Measurements from ENCODE around the gene KCNMA1. TPM values are rescaled to one million over a fixed set of nuclear protein-coding genes. Genes with fewer than 3 reads are reported as not detected.

Gene KCNMA1
- total RNA-seq, 1 donor from 2014 or later = 0.39 TPM

DNA sequence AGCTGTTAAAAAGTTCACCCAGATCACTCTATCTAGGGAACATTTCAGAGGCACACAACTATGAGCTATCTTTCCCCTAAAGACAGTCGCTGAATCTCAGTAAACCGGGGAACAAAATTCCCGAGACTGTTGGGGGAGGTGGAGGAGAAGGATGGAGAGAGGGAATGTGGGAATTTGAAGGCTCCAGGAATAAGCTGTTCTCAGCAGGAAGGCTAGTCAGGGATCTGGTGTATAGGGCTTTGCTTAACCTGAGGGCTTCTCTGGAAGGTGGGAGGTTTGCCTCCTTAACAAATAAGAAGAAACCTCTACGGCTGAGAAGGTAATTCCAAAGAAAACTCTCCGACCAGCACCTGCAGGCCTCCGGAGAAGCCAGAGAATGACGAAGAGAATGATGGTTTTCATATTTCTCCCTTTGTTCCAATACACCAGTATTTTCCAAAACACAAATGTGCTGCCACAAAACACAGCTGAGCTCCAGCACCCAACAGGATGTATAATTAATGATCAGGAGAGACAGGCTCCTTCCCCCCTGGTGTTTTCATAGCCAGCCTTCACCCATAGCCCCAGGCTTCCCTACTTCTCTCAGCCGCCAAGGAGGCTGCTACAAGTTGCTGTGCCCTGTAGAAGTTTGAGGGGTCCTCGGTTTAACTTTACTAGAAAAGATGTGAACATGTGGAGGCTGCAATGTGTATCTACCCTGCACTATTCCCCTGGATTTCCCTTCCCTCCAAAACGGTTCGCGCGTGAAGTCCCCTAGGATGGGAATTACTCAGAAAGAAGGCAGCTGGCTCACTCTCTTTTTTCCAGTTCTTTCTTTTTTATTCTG is 2.0 kb downstream of the KCNMA1 start:
- intact Hi-C loops (cut with micrococcal nuclease) = no loop called here

DNA sequence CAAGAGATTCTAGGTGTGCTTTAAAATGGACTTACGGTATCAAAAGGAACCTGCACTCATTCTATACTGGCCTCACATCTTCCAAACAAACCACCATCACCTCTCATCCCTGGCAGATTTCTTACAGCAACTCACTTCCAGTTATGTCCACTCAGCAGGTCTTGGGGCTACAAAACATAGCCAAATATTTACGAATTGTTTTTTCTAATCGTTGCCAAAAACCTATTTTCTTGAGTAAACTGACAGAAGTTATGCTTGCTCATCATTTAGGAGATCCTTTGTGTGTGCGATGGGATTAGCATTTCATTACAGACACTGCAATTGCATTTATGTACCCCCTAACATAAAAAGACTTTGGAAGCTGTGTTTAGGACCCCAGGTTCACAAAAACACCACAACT is 2.7 kb downstream of the KCNMA1 start:
- intact Hi-C loops (cut with micrococcal nuclease) = no loop called here

DNA sequence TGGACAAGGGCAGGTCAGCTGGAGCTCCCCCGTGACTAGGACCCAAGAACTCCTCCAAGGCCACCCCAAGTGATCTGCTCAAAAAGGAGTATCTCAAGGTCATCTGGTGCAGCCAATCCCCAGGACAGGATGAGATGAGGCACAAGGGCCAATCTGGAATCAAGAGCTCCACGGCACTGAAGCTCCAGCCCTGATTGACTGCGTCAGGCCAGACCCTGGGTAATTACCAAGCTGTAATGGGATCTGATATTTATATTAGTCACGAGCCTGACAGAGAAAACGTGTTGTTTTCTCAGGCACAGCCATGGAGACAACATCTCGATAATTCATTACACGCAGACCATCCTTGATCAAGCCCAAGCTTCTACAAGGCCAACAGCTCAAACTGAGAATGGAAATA is 4.2 kb downstream of the KCNMA1 start:
- intact Hi-C loops (cut with micrococcal nuclease) = no loop called here

DNA sequence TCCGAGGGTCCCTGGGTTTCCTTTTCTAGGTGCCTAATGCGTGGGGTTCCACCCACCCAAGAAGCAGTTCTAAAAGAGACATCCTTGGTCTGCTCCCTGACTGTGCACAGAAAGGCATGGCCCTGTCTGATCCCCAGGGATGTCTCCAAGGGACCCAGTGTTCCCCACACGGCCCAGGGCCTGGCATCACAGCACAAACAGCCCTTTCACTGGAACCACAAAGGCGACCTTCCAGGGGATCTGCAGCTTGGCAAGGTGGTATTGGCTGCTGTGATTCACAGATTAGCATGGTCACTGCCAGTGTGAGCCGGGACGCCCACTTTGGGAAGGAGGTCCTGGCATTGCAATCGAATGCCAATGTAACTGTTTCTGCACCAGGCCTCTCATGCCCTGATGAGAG is 6.4 kb downstream of the KCNMA1 start:
- intact Hi-C loops (cut with micrococcal nuclease) = no loop called here

DNA sequence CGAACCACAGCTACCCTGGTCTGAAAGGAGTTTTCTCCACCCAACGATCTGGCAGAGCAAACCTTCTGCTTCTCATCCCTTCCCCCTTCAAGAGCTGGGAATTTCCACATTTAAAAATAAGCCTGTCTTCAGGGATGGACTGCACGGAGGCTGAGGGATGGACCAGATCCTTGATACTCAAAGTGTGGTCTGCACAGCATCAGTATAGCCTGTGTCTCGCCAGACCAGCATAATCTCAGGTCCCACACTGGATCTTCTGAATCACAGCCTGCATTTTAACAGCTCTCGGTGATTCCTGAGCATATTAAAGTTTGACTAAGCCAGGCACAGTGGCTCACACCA is 7.1 kb downstream of the KCNMA1 start:
- intact Hi-C loops (cut with micrococcal nuclease) = no loop called here

DNA sequence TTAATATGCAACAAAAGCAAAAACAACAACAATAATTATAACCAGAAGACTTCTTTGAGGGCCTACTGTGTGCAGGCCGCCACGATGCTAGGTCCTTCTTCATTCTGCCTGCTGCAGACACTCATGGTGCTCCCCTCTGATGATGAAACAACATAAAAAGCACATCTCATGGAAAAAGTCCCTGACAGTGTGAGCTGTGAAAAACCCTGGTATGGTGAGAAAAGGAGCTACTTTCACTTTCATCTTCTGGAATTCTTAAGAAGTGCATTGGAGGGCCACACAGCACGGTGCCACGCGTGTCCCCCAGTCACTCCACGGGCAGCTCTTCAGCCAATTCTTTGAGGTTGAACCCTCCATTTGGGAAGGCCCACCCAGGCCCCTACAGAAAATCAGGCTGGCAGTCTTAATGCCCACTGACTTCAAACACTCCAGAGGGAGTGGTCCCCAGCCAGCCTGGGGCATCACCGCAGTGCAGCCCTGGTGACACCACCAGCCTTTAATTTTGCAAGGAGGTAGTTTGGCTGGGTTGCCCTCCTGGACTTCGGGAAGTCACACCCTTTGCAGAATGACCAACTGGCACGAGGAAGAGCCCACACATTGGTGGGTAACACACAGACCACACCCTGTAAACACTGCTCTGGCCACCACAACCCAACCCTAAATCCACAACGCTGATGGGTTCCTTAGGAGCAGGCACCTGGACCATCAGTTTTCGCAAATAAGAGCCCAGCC is 7.7 kb downstream of the KCNMA1 start:
- intact Hi-C loops (cut with micrococcal nuclease) = no loop called here

DNA sequence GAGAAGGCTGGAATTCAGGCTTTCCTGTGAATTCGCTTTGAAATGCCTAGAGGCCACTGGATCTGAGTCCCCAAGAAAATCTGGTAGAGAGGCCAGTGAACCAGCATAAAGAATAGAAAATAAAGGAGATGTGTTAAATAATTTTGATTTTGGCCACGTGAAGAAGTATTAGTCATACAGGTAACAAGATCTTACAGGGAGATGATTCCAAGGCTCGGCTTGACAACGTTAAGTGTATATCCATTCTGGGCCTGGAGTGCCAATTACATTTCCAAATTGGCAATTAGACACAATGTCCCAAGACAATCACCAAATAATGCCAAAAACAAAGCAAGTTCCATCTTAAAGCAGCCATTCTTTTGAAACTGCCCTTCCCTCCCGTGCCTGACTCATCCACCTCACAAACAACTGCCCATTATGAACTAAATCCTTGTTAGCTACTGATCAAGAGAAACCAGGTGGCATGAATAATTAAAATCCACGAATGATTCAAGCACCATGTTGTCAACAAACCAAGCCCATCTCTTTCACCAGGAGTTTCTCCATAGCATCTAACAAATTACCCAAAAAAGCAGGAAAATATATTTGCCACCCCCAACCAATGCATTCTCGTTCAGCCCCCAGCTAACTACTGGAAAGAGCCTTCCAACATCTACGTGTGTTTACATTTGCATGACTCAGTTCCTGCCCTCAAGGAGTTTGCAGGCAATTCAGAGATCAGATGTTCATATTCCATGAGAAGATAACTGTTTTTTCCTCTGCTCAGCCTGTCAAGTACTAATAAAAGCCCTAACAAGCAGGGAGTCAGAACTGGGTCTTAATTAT is 8.5 kb downstream of the KCNMA1 start:
- intact Hi-C loops (cut with micrococcal nuclease) = no loop called here

DNA sequence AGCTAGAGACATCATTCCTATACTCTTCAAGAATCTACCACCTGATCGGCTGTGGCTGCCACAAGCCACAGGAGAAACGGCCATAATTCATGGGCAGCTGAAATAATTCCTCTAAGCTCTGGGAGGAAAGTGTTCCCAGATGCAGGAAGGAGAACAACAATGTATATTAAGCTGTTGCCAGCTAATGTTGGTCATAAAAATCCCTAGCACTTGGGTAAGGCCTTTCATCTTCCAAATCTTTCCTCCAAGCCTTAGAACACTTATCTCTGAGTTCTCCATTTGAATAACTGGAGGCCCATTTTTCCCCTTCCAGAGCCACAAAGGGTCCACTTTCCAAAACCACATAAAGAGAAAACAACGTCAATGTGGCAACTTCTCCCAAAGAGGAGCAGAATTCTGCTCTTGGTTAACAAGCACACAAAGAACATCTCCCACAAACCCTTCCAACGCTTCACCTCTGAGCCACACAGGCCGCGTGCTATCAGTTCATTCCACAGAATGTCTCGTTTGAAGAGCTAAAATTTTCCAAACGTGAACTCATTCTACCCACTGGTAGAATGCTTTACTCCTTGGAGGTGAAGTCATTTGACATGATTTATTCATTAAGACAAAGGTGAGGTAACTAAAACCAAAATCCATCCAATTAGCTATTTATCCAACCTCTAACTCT is 11.2 kb downstream of the KCNMA1 start:
- intact Hi-C loops (cut with micrococcal nuclease) = no loop called here

DNA sequence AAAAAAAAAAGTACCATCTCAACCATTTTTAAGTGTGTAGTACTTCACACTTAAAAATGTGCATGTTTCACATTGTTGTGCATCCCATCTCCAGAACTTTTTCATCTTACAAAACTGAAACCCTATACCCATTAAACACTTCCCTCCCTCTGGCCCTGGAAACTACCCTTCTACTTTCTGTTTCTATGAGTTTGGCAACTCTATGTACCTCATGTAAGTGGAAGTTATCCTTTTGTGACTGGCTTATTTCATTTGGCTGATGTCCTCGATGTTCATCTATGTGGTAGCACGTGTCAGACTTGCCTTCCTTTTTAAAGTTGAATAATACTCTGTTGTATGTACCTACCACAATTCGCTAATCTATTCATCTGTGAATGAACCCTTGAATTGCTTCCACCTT is 12.2 kb downstream of the KCNMA1 start:
- intact Hi-C loops (cut with micrococcal nuclease) = no loop called here

DNA sequence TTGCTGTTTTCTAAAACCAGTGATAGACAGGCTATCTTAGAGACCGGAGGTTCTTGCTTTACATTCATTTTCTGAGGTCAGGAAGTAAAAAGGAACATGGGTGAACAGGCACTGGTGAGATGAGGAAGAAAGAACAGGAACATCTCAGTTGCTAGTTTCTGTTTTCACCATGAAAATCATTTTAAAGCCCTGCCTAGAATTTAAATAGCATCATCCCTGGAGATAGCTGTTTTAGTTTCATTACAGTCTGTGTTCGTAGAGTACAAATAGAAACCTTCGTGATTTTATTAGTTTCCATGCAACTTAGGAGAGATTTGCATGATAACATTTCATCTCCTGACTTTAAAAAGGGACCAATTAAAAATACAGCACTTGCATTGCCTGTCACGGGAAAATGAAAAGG is 14.7 kb downstream of the KCNMA1 start:
- intact Hi-C loops (cut with micrococcal nuclease) = no loop called here

DNA sequence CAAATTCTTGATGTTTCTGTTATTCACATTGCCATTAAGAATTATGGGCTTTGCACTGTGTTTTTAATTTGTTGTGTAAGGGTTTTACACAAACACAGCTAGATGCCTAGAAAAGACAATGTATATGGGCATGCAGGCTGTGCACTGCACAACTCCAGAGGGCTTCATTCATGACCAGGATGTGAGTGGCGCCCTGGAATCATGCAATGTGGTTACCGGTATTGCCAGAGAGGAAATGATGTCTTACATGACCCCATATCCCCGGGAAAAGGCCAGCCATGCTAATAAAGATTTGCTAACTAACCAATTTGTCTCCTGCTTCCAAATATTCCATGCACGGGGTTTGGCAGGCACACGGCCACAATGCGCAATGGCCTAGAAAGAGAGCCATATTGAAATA is 16.9 kb downstream of the KCNMA1 start:
- intact Hi-C loops (cut with micrococcal nuclease) = no loop called here

DNA sequence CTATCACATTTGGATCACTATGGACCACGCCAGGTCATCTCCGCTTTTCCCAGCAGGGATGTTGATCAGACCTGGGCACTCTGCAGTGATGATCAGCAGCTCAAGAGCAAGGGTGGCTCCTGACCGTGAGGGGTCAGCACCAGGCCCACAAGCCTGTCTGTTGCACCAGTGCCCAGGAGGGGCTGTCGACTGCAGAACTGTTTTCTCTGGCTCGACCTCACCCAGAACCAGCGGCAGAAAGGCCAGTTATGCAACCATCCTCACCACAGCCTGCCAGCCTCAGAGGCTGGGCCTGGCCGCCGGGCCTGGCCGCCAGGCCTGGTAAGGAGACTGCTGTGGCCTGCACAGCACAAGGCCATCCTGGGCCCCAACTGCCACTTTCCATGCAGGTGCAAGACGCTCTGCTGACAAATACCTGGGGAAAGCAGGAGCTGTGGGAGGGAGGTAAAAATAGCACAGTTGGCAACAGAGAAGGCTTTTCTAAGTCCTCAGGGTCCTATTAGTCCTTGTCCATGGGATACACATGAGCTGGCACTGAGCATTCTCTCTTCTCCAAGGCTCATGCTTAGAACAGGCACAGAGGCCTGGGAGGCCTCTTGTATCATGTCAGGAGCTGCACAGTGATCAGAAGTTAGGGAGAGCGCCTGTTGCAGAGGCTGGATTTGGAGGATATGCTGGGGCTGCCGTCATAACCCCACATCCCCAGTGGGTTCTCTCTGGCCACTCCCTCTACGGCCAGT is 17.5 kb downstream of the KCNMA1 start:
- intact Hi-C loops (cut with micrococcal nuclease) = no loop called here

DNA sequence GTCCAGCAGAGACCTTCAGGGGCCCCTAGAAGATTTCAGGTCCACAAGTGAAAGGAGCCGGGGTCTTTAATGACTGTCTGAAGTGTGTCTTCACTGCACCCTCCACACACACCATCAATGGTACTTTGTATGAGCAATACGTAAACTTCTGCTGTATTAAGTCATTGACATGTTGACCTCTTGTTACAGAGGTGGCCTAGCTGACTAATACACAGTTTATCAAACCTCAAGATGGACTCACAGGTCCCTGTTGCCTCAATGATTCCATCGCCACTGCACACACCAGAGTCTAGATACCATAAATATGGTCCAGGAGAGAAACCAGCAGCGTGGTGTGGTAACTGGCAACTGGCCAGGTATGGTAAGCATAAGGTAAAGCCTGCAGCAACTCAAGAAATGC is 19.5 kb downstream of the KCNMA1 start:
- intact Hi-C loops (cut with micrococcal nuclease) = no loop called here

DNA sequence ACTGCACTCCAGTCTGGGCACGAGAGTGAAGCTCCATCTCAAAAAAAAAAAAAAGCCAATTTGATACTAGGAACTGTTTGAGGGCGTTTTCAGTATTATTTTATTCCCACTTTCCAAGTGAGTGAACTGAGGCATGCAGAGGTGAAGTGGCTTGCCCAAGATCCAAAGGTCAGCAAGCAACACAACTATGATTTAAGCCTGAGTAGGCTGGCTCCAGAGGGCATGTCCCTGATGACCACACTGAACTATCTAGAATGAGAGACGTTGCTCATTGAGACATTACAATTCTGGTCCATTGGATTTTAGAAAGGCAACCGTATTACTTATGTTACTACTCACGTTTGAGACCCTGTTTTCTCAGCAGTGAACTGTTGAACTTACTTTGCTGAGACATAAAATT is 20.8 kb downstream of the KCNMA1 start:
- intact Hi-C loops (cut with micrococcal nuclease) = no loop called here

DNA sequence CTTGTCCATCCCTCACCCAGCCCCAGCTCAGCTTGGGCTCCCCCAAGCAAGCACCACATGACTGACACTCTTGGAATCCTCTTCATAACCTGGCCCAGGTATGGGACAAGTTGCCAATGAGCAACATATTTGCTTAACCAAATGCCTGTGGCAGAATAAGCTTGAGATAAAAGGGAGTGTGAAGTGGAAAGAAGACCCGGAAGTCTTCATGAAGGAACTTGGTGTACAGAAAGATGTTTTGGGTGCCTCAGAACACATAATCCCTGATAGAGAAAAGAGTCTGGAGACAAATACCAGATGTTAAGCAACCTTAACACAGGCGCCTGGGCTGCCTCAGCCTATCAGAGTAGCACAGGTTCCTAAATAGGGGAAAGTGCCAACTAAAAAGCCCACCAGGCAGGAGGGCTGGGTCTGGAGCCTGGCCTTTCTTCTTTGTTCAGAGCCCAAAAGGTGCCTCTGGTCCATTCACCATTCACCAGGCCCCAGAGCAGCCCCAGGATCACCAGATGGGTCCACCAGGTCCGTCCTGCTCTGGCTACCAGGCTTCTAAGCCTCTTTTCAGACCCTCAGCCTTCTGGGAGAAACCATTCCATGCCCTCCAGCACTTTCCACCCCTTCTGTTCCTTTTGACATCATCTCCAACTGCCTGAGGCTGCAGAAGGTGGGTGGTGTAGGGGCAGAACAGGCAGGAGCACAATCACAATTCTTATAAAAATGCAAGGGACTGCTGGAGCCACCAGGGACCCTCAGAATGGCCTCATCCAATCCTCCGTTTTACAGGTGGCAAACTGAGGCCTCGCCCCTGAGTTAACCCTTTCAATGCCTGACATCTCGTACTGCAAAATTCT is 22.6 kb downstream of the KCNMA1 start:
- intact Hi-C loops (cut with micrococcal nuclease) = no loop called here

DNA sequence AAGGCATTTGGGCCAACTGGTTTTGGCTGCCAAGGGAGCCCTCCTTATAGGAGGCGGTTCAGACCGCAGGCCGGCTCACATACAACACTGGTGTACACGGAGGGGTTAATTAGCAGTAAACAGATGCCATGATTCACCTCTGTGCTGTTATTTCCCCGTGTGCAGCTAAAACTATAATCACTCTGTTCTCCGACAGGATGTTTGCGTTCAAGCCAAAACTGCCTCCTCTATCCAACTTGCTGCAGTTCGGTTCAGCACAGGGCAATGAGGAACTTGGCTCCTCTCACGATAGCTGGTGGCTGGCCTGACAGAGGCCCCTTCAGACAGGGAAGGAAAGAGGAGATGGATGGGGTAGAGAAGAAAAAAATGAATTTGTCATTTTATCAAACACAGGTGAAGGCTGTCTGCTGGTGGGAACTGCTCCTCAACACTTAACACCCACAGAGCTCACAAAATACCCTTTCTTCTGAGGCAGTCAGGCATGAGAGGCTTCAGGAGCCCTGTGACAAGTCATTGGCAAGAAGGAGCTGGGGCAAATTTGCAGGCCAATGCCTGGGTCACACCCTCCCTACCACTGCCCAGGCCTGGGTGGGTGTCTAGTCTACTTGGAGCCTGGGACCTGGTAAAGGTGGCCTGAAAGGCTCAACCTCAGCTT is 24.0 kb downstream of the KCNMA1 start:
- intact Hi-C loops (cut with micrococcal nuclease) = no loop called here

DNA sequence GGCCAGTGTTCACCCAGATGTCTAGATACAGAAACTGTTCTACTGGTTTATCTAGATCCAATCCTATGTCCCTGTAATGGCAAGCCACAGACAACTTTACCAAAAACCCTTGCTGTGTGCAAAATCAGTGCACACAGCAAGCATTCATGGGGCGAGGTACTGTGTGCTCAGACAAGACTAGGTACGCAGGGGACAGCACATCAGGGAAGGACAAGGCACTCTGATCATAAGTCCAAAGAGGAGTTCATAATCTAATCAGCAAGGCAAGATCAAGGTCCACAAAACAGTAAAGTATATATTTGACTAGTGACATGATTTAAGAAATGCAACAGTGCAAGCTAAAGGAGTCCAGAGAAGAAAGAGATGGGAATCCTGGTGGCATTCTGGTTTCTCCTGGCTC is 25.9 kb downstream of the KCNMA1 start:
- intact Hi-C loops (cut with micrococcal nuclease) = no loop called here

DNA sequence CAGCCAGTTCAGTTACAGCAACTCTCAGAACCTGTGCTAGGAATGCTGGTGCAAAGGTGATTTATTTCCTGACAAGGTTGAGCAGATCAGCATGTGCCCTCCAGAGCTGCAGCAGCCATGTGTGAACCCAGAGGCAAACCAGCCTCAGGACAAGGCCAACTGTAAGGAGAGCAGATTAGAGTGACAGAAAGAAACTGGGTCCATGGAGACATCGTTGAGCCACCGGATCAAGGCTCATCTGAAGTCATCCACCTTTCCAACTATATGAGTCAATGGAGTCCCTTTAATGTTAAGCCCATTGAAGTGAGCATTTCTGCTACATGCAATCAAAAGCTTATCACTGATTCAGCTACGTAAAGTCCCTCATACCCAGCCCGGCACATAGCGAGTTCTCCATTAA is 26.4 kb downstream of the KCNMA1 start:
- intact Hi-C loops (cut with micrococcal nuclease) = no loop called here

DNA sequence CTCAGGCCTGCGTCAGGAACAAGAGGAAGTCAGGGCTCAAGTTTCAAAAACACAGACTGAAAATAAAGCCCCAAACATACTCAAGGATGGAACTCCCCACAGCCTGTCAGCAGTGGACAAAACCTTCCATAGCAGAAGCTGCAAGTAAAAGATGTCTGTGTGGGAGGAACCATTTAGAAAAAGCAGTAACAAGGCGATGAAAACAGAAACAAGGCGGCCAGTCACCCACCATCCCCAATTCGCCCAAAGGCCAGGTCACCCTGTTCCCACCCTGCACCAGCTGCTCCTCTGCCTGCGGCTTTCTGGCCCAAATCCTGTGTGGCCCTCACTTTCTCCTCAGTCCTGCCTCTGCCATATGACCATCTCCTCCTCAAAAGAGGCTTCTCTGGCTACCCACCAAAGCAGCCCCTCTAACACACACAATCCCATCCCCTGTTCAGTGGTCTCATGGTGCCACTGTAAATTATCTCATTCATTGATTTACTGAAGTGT is 27.8 kb downstream of the KCNMA1 start:
- intact Hi-C loops (cut with micrococcal nuclease) = no loop called here
